ENCODE results near the gene MAZ. TPM values are rescaled to one million over a fixed set of nuclear protein-coding genes. Genes with fewer than 3 reads are reported as not detected.

Gene MAZ
- polyA plus RNA-seq, 1 experiment = 58.4 TPM

- H3K27ac ChIP-seq (ENCODE audit: low read depth, low read length) = no peak overlapping the region
- no peak overlapping the region for H3K4me3 ChIP-seq (ENCODE audit: low read depth, low read length)
- H3K27me3 ChIP-seq (ENCODE audit: control insufficient read depth, insufficient read depth, low read length) = no peaks in the 10 kb centered on the region
- CTCF ChIA-PET = interaction anchor here (0.6 to 2.9 kb wide), 45 partner anchors 10 to 755 kb away, joined by 3 to 45 read pairs (median 5); partner anchors contain the start of genes ASPHD1, C16orf92, CDIPT and INO80E
- peak; percentile 92 for TF ChIP-seq CTCF (IDR thresholded peaks at IDR 0.05; ENCODE audit: low read depth, low read length)
- no peaks in the 10 kb centered on the region for H3K9me3 ChIP-seq (ENCODE audit: control insufficient read depth, insufficient read depth, low read length)
- no peak for DNase-seq (ENCODE audit: low read depth, low spot score)
- POLR2A ChIA-PET = interaction anchor here (0.7 to 1.2 kb wide), 4 partner anchors 16 to 41 kb away, joined by 3 to 10 read pairs (median 6); partner anchors contain the start of gene PAGR1
These were observed 42.3 kb downstream of the MAZ start for GRCh38 chr16:29848420-29849297.

GRCh38 chr16:29849505-29849904, 43.2 kb downstream of the MAZ start:
- TF ChIP-seq CTCF (IDR thresholded peaks at IDR 0.05; ENCODE audit: low read depth, low read length) = no peak
- ChIA-PET POLR2A (no interaction called here), CTCF (interaction anchor here (0.7 to 2.9 kb wide), 18 partner anchors 9 to 163 kb away, joined by 3 to 45 read pairs (median 8); partner anchors contain the start of genes ASPHD1, MAZ, MVP and PAGR1)
- no peak for DNase-seq (ENCODE audit: low read depth, low spot score)
- H3K27me3 ChIP-seq (ENCODE audit: control insufficient read depth, insufficient read depth, low read length) = no peaks in the 10 kb centered on the region
- H3K4me3 ChIP-seq (ENCODE audit: low read depth, low read length) = no peak overlapping the region
- no peak overlapping the region for H3K27ac ChIP-seq (ENCODE audit: low read depth, low read length)
- no peaks in the 10 kb centered on the region for H3K9me3 ChIP-seq (ENCODE audit: control insufficient read depth, insufficient read depth, low read length)

GRCh38 chr16:29850998-29851397, 44.7 kb downstream of the MAZ start:
- POLR2A ChIA-PET = no interaction called here
- TF ChIP-seq CTCF (IDR thresholded peaks at IDR 0.05; ENCODE audit: low read depth, low read length) = no peak

GRCh38 chr16:29852654-29853053, 46.3 kb downstream of the MAZ start:
- CTCF ChIA-PET = no interaction called here

More at GRCh38 chr16:29850998-29851397, 44.7 kb downstream of the MAZ start:
- DNase-seq (ENCODE audit: low read depth, low spot score) = no peak
- CTCF ChIA-PET = interaction anchor here (1.3 to 1.4 kb wide), 2 partner anchors 44 to 150 kb away, joined by 6 to 10 read pairs; no protein-coding TSS in a partner anchor
- Histone ChIP-seq H3K27me3 (ENCODE audit: control insufficient read depth, insufficient read depth, low read length) (no peaks in the 10 kb centered on the region), H3K4me3 (ENCODE audit: low read depth, low read length) (no peak overlapping the region), H3K27ac (ENCODE audit: low read depth, low read length) (no peak overlapping the region), H3K9me3 (ENCODE audit: control insufficient read depth, insufficient read depth, low read length) (no peaks in the 10 kb centered on the region)

More at GRCh38 chr16:29852654-29853053, 46.3 kb downstream of the MAZ start:
- POLR2A ChIA-PET = interaction anchor here (1.1 kb wide), 1 partner anchor 11 kb away, joined by 4 read pairs; no protein-coding TSS in a partner anchor
- Histone ChIP-seq H3K27ac (ENCODE audit: low read depth, low read length) (peak overlapping the region; percentile 39), H3K9me3 (ENCODE audit: control insufficient read depth, insufficient read depth, low read length) (no peaks in the 10 kb centered on the region), H3K4me3 (ENCODE audit: low read depth, low read length) (no peak overlapping the region), H3K27me3 (ENCODE audit: control insufficient read depth, insufficient read depth, low read length) (no peaks in the 10 kb centered on the region)
- no peak for TF ChIP-seq CTCF (IDR thresholded peaks at IDR 0.05; ENCODE audit: low read depth, low read length)
- DNase-seq (ENCODE audit: low read depth, low spot score) = no peak

All from AG04450 (cell line).